ENCODE results near the gene PUS10.

PUS10 gene

GRCh38 chr2:61017556-61018317 is at the start of gene PUS10, which contains the start of gene PEX13:
Gene PUS10 (minus strand): TSS chr2:61018255. CDS start chr2:61011890, 6,365 bp downstream.
Gene PEX13 (plus strand): TSS chr2:61017720. CDS start chr2:61017760, 40 bp downstream.
- TF ChIP-seq CTCF (IDR thresholded peaks at IDR 0.05; ENCODE audit: borderline replicate concordance, insufficient read depth, low read depth, low read length): no peak
- H3K4me3 ChIP-seq (ENCODE audit: low read depth, low read length): peak within 1 kb of the TSS; percentile 85

- no peak for TF ChIP-seq CTCF (IDR thresholded peaks at IDR 0.05; ENCODE audit: borderline replicate concordance, insufficient read depth, low read depth, low read length)
- H3K4me3 ChIP-seq (ENCODE audit: low read depth, low read length): peak within 1 kb of the TSS; percentile 90
Measured at GRCh38 chr2:61065714-61066709, 48.0 kb upstream of the PUS10 start, which contains the start of gene SANBR. Gene SANBR (plus strand): TSS chr2:61065871. CDS start chr2:61070351, 4,480 bp downstream.

- no peak overlapping the region for H3K4me3 ChIP-seq (ENCODE audit: low read depth, low read length)
- TF ChIP-seq CTCF (IDR thresholded peaks at IDR 0.05; ENCODE audit: borderline replicate concordance, insufficient read depth, low read depth, low read length): no peak
Measured at GRCh38 chr2:61059382-61059781, 41.3 kb upstream of the PUS10 start.

- H3K4me3 ChIP-seq (ENCODE audit: low read depth, low read length): no peak overlapping the region
- TF ChIP-seq CTCF (IDR thresholded peaks at IDR 0.05; ENCODE audit: borderline replicate concordance, insufficient read depth, low read depth, low read length): no peak
Measured at GRCh38 chr2:61057562-61057961, 39.5 kb upstream of the PUS10 start.

GRCh38 chr2:61055557-61055956 is 37.5 kb upstream of the PUS10 start:
- no peak overlapping the region for H3K4me3 ChIP-seq (ENCODE audit: low read depth, low read length)
- TF ChIP-seq CTCF (IDR thresholded peaks at IDR 0.05; ENCODE audit: borderline replicate concordance, insufficient read depth, low read depth, low read length): no peak

GRCh38 chr2:61045999-61046398 is 27.9 kb upstream of the PUS10 start:
- no peak overlapping the region for H3K4me3 ChIP-seq (ENCODE audit: low read depth, low read length)
- TF ChIP-seq CTCF (IDR thresholded peaks at IDR 0.05; ENCODE audit: borderline replicate concordance, insufficient read depth, low read depth, low read length): no peak
